Uterus (tissue), 4 donors: ENCODE results near the gene EMD. TPM values are rescaled to one million over a fixed set of nuclear protein-coding genes. Genes with fewer than 3 reads are reported as not detected.

Source experiments
- DNase-seq, 2 donors: peaks; one replicate each; pipeline ENCODE4 v3.0.0-alpha.2; 2019 to 2020
- H3K27ac ChIP-seq, 2 donors: fragments of 200-600 bp; sonication (generic); 1 replicate in 1 of 2; 2 replicates in 1 of 2; pipeline ENCODE4 v1.5.1; 2016 to 2018
- H3K27me3 ChIP-seq, 2 donors: fragments of 200-600 bp; sonication (generic); one replicate each; pipeline ENCODE4 v1.5.1; 2018 to 2019; ENCODE audit warnings: control low read depth in 1 of 2
- H3K36me3 ChIP-seq, 2 donors: fragments of 200-600 bp; sonication (generic); one replicate each; pipeline ENCODE4 v1.5.1; 2019; ENCODE audit warnings: control low read depth in 1 of 2
- H3K4me1 ChIP-seq, 2 donors: fragments of 200-600 bp; sonication (generic); one replicate each; pipeline ENCODE4 v1.5.1; 2018 to 2019; ENCODE audit warnings: control low read depth in 1 of 2
- H3K4me3 ChIP-seq, 2 donors: fragments of 200-600 bp; sonication (generic); 1 replicate in 1 of 2; 2 replicates in 1 of 2; pipeline ENCODE4 v1.5.1; 2018 to 2019; ENCODE audit warnings: mild to moderate bottlenecking in 1 of 2
- H3K9me3 ChIP-seq, 2 donors: fragments of 200-600 bp; sonication (generic); one replicate each; pipeline ENCODE4 v1.5.1; 2019; ENCODE audit warnings: control low read depth in 1 of 2
- CTCF ChIP-seq, 4 experiments: fragments of 200-600 bp in 2 of 4; fragments of 450-650 bp in 2 of 4; sonication (generic) in 2 of 4; IDR thresholded peaks; one replicate each; pipeline ENCODE4 v1.5.1; 2016 to 2019; ENCODE audit warnings: antibody characterized with exemption in 4 of 4, mild to moderate bottlenecking in 2 of 4, moderate library complexity in 1 of 4
- POLR2A ChIP-seq, 2 donors: fragments of 450-650 bp; IDR thresholded peaks; one replicate each; pipeline ENCODE4 v1.6.1; 2016; ENCODE audit warnings: antibody characterized with exemption in 2 of 2, mild to moderate bottlenecking in 1 of 2, moderate library complexity in 1 of 2
- intact Hi-C: fragments of 100-400 bp; cut with DNase I; formaldehyde crosslinking; loops from one replicate; pipeline ENCODE4 v1.15.1; 2023; ENCODE audit warnings: low total_unique reads
- total RNA-seq, 4 donors: library from RNA; depleted of rRNA in 3 of 4; stranded (reverse); fragments of >200 nt in 3 of 4; gene quantifications; one replicate each; pipeline versions ENCODE4 v1.1.0 to v1.2.4, GENCODE V29; 2014 to 2023
- donor health status: DM: yes; HTN: yes; CAD: no.

The EMD gene
- total RNA-seq, 4 donors from 2014 or later = 13.6 to 118 (median 44.4) TPM

GRCh38 chrX:154353172-154353843 is 25.8 kb upstream of the EMD start:
- DNase-seq = peak in 1 of 2 donors; percentile 25
- no peaks in the 10 kb centered on the region for H3K4me1 ChIP-seq
- intact Hi-C loops = no loop called here
- no peak for TF ChIP-seq CTCF (IDR thresholded peaks at IDR 0.05)
- H3K9me3 ChIP-seq = no peaks in the 10 kb centered on the region
- H3K36me3 ChIP-seq = no peaks in the 10 kb centered on the region
- H3K27me3 ChIP-seq = no peaks in the 10 kb centered on the region
- no peak overlapping the region for H3K27ac ChIP-seq
- no peak overlapping the region for H3K4me3 ChIP-seq

DNA sequence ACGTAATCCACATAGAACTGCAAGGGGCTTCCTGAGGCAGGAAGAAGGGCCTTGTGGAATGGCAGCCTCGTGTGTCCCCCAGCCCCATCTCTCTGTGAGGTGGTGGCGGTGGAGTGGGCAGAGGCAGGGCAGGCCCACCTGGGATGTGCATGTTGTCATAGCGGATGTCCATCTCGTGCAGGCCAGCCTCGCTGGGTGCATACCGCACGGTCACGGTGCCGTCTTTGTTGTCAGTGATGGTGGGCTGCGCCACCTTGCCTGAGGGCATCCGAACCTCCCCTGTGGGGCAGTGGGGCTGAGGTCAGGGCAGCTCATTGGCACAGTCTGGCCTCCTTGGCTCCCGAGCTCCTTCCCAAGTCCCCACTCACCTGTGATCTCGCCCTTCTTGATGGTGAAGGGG is 25.1 kb upstream of the EMD start:
- no peak for TF ChIP-seq CTCF (IDR thresholded peaks at IDR 0.05)
- no peak for TF ChIP-seq POLR2A (IDR thresholded peaks at IDR 0.05)
- intact Hi-C loops = no loop called here
- no peaks in the 10 kb centered on the region for H3K36me3 ChIP-seq
- no peak overlapping the region for H3K4me3 ChIP-seq
- DNase-seq = no peak
- H3K4me1 ChIP-seq = no peaks in the 10 kb centered on the region
- no peak overlapping the region for H3K27ac ChIP-seq
- no peaks in the 10 kb centered on the region for H3K9me3 ChIP-seq
- H3K27me3 ChIP-seq = no peaks in the 10 kb centered on the region

- H3K9me3 ChIP-seq = no peaks in the 10 kb centered on the region
- H3K4me1 ChIP-seq = no peaks in the 10 kb centered on the region
- no peak overlapping the region for H3K4me3 ChIP-seq
- H3K36me3 ChIP-seq = no peaks in the 10 kb centered on the region
- no peak overlapping the region for H3K27ac ChIP-seq
- intact Hi-C loops = no loop called here
- no peak for DNase-seq
- no peaks in the 10 kb centered on the region for H3K27me3 ChIP-seq
- TF ChIP-seq POLR2A (IDR thresholded peaks at IDR 0.05) = no peak
- TF ChIP-seq CTCF (IDR thresholded peaks at IDR 0.05) = no peak
Measured at GRCh38 chrX:154354516-154354915, 24.6 kb upstream of the EMD start.

DNA sequence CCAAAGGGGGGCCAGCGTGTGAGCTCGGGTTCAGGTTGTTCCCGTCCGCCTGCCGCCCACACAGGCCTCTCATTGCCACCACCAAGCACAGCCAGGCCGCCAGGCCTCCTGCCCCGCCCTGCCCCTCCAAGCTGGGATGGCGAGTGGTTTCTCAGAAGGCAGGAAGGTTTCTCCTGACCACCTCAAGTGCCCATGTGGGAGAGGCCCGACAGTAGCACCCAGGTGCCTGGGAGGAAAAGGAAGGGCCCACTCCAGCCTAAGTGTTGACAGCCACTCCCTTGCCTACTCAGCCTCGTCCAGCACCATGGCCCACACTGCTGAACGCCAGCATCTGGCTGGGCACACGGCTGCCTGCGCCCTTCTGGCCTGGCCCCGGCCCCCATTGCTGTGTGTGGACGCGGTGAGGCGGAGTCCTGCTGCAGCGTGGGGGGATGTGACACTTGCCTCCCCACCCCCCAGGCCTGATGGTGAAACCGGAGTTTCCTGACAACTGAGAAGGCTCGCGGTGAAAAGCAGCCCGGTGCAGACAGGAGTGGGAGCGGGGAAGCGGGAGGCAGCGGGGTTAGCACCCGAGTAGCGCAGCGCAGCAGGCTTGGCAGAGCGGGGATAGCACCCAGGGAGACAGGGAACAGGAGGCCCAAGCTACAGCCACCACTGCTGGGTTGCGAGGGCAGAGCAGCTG is 23.9 kb upstream of the EMD start:
- peak in 1 of 2 donors; percentile 22 for DNase-seq
- Histone ChIP-seq H3K4me1 (no peaks in the 10 kb centered on the region), H3K9me3 (no peaks in the 10 kb centered on the region), H3K27ac (peak overlapping the region in 1 of 2 donors; percentile 43), H3K27me3 (no peaks in the 10 kb centered on the region), H3K4me3 (no peak overlapping the region), H3K36me3 (no peaks in the 10 kb centered on the region)
- intact Hi-C loops = no loop called here
- TF ChIP-seq CTCF (IDR thresholded peaks at IDR 0.05) (no peak), POLR2A (IDR thresholded peaks at IDR 0.05) (no peak)

- H3K36me3 ChIP-seq = no peaks in the 10 kb centered on the region
- no peak for DNase-seq
- intact Hi-C loops = no loop called here
- TF ChIP-seq CTCF (IDR thresholded peaks at IDR 0.05) (no peak), POLR2A (IDR thresholded peaks at IDR 0.05) (no peak)
- H3K4me1 ChIP-seq = no peaks in the 10 kb centered on the region
- no peaks in the 10 kb centered on the region for H3K27me3 ChIP-seq
- no peak overlapping the region for H3K4me3 ChIP-seq
- H3K9me3 ChIP-seq = no peaks in the 10 kb centered on the region
- H3K27ac ChIP-seq = peak overlapping the region in 1 of 2 donors; percentile 43
Measured at GRCh38 chrX:154355776-154356140, 23.3 kb upstream of the EMD start.
